ENCODE data around the gene GOLT1A.
A peak's percentile ranks its signal among the peaks of the same experiment; 100 is the strongest.

Gene GOLT1A

DNA sequence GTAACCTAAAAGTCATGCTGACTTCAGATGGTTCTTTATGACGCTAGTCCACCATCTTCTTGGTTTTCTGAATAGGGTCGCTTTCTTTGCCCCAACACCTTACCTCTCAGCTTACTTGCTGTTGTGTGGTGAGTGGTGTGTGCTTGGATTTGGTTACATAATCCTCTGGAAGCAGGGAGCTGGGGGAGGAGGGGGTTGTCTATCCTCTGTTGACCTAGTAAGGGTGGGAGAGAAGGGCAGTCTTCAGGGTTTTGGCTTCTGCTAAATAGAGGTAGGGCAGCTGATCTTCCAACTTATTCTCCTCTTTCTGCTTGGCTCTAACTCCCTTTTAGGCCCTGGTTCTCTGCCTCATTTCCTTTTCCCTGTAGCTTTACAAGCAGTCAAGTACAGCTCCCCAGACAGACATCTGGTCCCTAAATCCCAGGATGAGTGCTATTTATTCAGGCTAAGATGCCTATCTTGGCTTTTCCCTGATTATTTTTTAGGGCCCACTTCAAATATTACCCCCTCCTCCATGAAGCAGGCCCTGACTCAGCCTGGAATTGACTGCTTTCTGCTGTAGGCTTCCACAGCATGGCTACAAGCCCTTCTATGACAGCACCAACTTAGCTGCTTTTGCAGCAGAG is 41.3 kb downstream of the GOLT1A start:
- H3K27ac Mint-ChIP-seq, result no peak overlapping the region
- H3K4me1 Mint-ChIP-seq, result no peaks in the 10 kb centered on the region
- no peak overlapping the region for H3K4me3 Mint-ChIP-seq

DNA sequence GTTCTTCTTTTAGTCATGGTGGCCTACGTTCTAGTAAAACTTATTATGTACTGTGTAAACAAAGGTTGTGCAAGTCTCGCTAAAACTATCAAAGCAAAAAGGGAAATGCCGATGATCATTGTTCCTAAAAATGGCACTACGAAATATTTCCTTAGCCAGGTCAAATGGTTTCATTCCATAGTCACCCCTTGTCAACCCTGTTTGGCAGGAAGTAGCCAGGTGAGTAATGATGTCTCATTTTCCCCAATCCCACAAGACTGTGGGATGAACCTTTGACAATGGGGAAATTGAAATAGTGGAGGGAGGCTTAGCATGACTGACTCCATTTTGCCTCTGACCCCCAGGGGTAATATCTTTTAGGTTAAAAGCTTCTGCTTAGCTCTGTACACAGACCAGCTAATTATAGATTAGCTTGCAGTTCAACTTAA is 42.0 kb downstream of the GOLT1A start:
- ATAC-seq, result no peak
- Mint-ChIP-seq H3K27me3 (no peaks in the 10 kb centered on the region), H3K9me3 (peaks cover 11% of the 10 kb centered on the region), H3K27ac (no peak overlapping the region), H3K4me3 (no peak overlapping the region), H3K4me1 (no peaks in the 10 kb centered on the region), H3K36me3 (no peaks in the 10 kb centered on the region)

More for the DNA sequence above, 41.3 kb downstream of the GOLT1A start:
- Mint-ChIP-seq H3K27me3 (no peaks in the 10 kb centered on the region), H3K36me3 (no peaks in the 10 kb centered on the region), H3K9me3 (peaks cover 8% of the 10 kb centered on the region)
- ATAC-seq, result no peak

DNA sequence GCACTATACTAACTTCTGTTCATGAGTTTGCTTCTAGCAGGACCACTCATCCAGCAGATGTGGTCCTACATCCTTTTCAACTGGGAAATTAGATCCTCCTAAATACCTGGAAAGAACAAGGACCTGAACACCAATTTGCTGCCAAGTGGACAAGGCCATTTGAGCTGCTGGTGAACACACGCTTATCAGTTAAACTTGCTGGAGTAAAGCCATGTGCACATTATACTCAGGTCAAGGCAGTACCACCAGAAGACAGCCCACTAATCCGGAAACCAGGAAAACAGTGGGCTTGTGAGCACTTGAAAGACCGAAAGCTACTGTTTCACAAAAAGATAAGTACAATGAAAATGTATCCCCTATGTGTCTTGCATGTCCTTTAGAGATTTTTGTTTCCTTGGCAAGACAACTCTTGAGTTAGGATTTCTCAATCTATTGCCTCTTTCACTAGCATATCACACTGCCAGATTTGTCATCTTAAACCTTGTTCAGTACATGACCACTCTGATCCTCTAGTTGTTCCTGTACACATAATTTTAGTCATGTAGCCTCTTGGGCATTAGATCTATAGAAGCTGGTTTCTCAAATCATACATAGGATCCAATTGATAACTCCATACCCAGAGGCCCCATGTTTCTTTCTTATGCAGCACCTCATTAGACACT is 43.2 kb downstream of the GOLT1A start:
- peaks cover 11% of the 10 kb centered on the region for H3K9me3 Mint-ChIP-seq
- H3K4me1 Mint-ChIP-seq, result no peaks in the 10 kb centered on the region
- no peaks in the 10 kb centered on the region for H3K36me3 Mint-ChIP-seq
- H3K27ac Mint-ChIP-seq, result no peak overlapping the region
- H3K27me3 Mint-ChIP-seq, result peaks cover 10% of the 10 kb centered on the region
- no peak overlapping the region for H3K4me3 Mint-ChIP-seq
- ATAC-seq, result no peak

DNA sequence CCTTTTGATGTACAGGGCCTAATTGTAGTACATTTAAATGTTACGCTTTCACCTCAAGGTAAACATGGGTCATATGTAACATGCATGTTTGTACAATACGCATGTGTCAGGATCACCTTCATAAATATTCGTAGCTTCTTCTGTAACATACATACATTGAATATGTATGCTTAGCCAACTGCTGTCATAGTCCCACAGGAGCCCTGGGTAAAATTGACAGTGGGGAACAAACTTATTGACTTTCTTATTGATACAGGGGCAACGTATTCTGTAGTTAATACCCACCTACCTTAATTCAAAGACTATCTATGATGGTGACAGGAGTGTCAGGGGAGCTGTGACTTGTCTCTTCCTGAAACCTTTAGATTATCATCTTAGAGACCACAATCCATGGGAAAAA is 43.9 kb downstream of the GOLT1A start:
- H3K27me3 Mint-ChIP-seq, result peaks cover 17% of the 10 kb centered on the region
- no peaks in the 10 kb centered on the region for H3K36me3 Mint-ChIP-seq
- H3K4me1 Mint-ChIP-seq, result no peaks in the 10 kb centered on the region
- peaks cover 11% of the 10 kb centered on the region for H3K9me3 Mint-ChIP-seq
- no peak overlapping the region for H3K4me3 Mint-ChIP-seq
- no peak overlapping the region for H3K27ac Mint-ChIP-seq
- ATAC-seq, result no peak

DNA sequence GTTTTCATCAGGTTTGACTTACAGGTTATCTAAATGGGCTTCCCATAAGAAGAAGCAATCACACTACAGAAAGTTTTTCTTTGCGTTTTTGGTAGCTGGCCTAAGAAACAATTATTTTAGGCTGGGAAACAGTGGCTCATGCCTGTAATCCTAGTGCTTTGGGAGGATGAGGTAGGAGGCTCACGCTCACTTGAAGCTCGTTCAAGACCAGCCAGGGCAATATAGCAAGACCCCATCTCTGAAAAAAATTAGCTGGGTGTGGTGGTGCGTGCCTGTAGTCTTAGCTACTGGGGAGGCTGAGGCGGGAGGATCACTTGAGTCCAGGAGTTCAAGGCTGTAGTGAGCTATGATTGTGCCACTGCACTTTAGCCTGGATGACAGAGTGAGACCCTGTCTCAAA is 46.1 kb downstream of the GOLT1A start:
- no peak for ATAC-seq
- H3K27ac Mint-ChIP-seq, result no peak overlapping the region
- H3K27me3 Mint-ChIP-seq, result peaks cover 34% of the 10 kb centered on the region
- H3K9me3 Mint-ChIP-seq, result peaks cover 9% of the 10 kb centered on the region
- H3K36me3 Mint-ChIP-seq, result no peaks in the 10 kb centered on the region
- no peak overlapping the region for H3K4me3 Mint-ChIP-seq
- H3K4me1 Mint-ChIP-seq, result no peaks in the 10 kb centered on the region

DNA sequence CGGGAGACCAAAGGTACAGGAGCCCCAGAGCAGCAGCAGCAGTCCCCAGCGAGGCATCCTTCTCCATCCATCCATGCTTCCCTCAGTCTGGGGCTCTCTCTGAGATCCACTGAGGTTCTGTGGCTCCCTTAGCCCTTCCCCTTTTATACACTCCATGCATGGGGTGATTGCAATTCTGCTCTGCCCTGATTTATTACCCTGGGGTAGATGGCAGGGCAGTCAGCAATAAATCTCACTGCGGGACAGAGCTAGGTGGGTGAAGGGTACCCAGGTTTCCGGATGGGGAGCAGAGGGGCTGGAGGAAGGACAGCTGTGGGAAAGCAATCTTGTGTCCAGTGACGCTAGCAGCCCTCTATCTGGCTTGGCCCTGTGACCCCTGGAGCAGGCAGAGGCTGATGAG is 47.6 kb downstream of the GOLT1A start, which contains the start of gene REN:
REN (minus strand) TSS at position 119 of the 400 bp plus-strand sequence; CDS start at position 75, 44 bp downstream.
- ATAC-seq, result no peak
- Mint-ChIP-seq H3K4me1 (no peaks in the 10 kb centered on the region), H3K4me3 (no peak within 1 kb of the TSS)

DNA sequence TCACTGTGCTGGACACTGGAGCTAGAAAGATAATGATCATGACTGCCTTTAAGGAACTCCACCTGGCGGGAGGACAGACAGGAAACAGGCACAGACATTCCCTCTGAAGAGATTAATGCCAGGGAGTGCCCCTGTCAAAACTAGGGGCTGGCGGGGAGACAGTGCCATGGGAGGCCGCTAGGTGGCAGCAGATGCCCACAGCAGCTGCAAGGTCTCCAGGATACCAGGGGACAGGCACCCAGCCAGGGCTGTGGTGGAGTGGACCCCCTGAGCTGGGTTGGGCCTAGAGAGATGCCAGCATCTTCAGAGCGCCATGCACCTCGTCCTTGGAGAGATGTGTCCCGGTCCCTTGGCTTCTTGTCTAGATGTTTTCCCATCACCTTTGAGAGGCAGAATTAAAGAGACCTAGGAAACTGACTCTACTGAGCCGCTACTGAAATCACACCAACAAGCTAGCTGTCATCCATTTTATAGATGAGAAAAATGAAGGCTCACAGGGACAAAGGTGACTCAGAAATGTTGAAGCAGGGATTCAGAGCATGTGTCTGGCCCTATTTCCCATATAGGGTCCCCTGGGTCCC is 51.2 kb downstream of the GOLT1A start:
- H3K4me3 Mint-ChIP-seq, result no peak overlapping the region
- no peaks in the 10 kb centered on the region for H3K4me1 Mint-ChIP-seq
- peaks cover 73% of the 10 kb centered on the region for H3K27me3 Mint-ChIP-seq
- no peak overlapping the region for H3K27ac Mint-ChIP-seq
- H3K9me3 Mint-ChIP-seq, result peaks cover 2% of the 10 kb centered on the region
- ATAC-seq, result peak; percentile 81
- H3K36me3 Mint-ChIP-seq, result no peaks in the 10 kb centered on the region

More for the DNA sequence above, 47.6 kb downstream of the GOLT1A start, which contains the start of gene REN:
- Mint-ChIP-seq H3K27me3 (peaks cover 43% of the 10 kb centered on the region), H3K36me3 (no peaks in the 10 kb centered on the region), H3K27ac (no peak within 1 kb of the TSS), H3K9me3 (peaks cover 2% of the 10 kb centered on the region)

DNA sequence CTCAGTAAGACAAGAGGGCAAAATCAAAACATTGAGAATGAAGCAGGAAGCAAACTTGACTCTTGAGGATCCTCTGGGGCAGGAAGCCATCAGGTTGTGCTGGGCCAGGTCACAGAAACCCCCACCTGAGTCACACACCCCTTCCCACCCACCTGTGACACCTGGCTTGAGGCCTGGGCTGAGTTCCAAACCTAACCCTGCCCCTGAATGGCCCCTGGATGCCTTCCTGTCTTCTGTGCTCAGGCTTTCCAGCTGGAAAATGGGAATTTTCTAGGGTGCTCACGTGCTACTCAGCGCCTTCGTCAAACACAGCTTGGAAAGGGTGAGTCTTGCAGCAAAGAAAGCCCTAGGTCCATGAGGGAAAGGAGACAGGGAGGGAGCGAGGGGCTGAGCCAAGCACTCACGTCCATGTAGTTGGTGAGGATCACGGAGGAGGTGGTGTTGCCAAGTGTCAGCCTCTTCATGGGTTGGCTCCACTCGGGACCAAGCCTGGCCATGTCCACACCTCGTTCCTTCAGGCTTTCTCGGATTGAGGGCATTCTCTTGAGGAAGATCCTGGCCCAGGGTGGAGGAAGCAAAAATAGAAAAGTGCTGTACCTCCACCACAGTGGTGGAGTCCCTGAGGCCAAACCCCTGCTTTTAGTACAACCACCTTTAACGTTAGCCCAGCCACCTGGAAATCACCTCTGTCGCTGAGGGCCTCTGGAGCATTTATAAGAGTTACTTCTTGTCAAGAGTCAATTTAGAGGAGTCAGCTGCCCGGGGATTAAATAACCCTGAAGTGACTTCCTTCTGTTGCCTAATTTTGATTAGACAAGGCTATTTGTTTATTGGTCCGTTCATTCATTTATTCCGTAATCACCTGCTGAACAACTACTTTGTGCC is 51.9 kb downstream of the GOLT1A start:
- no peak for ATAC-seq
- Mint-ChIP-seq H3K36me3 (no peaks in the 10 kb centered on the region), H3K4me3 (no peak overlapping the region), H3K9me3 (no peaks in the 10 kb centered on the region), H3K4me1 (no peaks in the 10 kb centered on the region), H3K27ac (no peak overlapping the region), H3K27me3 (peaks cover 73% of the 10 kb centered on the region)

DNA sequence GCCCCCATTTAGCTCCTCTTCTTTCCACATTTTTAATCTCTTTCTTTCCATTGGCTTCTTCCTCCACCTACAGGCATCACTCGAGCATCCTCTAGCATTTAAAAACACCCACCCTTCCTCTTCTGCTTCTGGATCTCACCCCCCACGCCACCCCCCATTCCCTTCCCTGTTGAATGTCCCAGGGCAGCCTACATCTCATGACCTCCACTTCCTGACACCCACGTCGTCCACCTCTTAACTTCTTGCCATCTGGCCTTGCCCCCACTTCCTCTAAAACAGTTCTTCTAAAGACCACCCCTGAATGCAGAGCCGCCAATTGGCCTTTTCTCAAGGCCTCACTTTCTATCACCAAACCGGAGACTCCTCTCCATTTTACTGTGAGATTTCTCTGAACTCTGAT is 55.8 kb downstream of the GOLT1A start:
- Mint-ChIP-seq H3K4me3 (no peak overlapping the region), H3K27ac (no peak overlapping the region), H3K27me3 (peaks cover 72% of the 10 kb centered on the region), H3K9me3 (no peaks in the 10 kb centered on the region), H3K4me1 (no peaks in the 10 kb centered on the region), H3K36me3 (no peaks in the 10 kb centered on the region)
- no peak for ATAC-seq

DNA sequence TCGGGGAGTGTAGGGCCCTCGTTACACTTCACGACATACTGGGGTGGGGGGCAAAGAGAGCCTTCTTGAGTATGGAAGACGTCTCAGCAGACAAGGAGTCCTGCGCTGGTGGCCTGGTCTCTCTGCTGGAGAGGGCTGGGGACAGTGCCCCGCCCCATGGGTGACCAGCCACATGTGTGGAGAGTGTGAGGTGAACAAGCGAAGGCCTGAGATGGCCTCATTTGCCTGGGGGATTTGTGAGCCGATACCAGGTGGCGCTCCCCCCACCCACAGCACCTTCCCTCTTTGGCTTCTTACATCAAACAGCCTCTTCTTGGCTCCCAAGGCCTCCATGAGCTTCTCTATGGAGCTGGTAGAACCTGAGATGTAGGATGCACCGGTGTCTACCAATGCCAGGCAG is 57.9 kb downstream of the GOLT1A start:
- Mint-ChIP-seq H3K36me3 (no peaks in the 10 kb centered on the region), H3K4me1 (peaks cover 5% of the 10 kb centered on the region), H3K27ac (no peak overlapping the region), H3K9me3 (no peaks in the 10 kb centered on the region), H3K27me3 (peaks cover 59% of the 10 kb centered on the region), H3K4me3 (no peak overlapping the region)
- no peak for ATAC-seq

DNA sequence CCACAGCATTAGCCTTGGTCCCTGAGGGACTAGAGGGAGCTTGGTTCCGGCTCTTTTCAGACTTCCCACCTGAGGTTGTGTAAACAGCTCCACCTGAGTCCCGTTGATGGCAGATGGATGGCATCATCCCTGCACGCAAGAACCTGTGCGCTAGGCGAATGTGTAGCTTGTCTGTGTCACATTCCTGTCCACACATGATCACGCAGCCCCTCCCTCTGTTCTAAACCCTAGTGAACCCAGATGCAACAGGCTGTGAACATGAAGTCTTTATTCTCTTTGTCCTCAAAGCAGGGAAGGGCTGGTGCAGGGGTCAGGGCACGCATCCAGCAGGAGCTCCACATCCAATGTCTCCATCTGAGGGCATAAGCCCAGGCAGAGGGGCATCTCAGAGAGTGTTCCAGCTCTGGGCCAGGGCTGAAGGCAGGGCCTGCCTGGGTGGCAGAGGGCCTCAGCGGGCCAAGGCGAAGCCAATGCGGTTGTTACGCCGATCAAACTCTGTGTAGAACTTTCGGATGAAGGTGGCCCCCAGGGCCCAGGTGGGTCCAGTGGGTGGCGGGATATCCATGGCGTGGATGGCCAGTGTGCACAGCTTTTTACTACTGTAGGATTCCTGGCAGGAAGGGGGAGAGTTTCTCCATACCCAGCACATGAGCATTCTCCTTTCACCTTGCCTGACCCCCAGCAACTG is 59.1 kb downstream of the GOLT1A start:
- ATAC-seq, result no peak
- Mint-ChIP-seq H3K4me3 (no peak overlapping the region), H3K9me3 (no peaks in the 10 kb centered on the region)

DNA sequence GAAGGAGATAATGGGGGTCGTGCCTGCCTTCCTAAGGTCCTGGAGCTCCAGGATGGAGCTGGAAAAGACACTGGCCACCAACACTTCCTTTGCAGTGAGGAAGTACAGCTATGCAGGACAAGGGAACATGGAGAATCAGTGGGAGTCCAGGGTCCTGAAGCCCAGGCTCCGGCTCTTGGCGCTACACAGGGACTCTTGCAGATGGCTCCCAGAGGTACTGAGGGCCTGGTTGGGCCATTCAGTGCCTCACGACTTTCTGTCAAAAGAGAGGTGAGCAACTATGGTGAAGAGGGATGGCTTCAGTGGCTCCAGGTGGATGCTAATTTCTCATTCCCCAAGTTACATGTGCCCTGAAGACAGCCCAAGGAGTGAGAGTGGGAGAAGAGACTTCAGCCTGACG is 60.1 kb downstream of the GOLT1A start:
- no peaks in the 10 kb centered on the region for H3K9me3 Mint-ChIP-seq
- peaks cover 39% of the 10 kb centered on the region for H3K27me3 Mint-ChIP-seq
- H3K36me3 Mint-ChIP-seq, result no peaks in the 10 kb centered on the region
- H3K4me3 Mint-ChIP-seq, result no peak overlapping the region
- ATAC-seq, result no peak
- H3K27ac Mint-ChIP-seq, result no peak overlapping the region
- H3K4me1 Mint-ChIP-seq, result peaks cover 13% of the 10 kb centered on the region

More for the DNA sequence above, 59.1 kb downstream of the GOLT1A start:
- Mint-ChIP-seq H3K36me3 (no peaks in the 10 kb centered on the region), H3K27me3 (peaks cover 50% of the 10 kb centered on the region), H3K4me1 (peaks cover 5% of the 10 kb centered on the region), H3K27ac (no peak overlapping the region)

DNA sequence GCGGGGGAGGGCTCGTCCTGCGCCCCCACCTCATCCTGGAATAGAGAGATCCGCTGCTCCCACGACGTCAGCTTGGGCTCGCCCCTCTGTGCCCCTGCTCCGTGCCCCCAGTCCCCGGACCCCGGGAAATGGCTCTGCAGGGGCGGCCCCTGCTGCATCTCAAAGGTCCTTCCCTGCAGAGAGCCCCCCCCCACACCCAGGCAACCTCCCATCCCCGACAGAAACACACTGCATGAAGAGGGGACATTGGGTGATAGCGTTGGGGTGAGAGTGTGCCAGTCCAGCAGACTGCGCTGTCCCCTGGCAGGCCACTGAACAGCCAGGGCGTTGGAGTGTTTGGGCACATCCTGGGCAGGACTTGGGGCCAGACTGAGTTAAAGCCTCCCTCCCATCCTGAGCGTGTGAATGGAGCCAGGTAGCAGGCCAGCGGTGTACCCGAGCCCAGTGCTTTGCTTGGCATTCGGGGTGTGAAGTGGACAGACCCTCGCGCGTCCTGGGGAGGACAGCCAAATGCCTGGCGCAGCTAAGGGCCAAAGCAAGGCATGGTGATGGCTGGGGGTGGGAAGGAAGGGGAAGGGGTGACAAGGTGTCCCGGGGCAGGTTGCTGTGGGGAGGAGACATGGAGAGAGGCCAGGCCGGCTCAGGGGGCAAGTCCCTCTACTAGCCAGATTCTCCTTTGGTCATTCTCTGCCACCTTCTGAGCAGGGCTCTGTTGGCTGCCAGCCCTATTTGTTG is 61.3 kb downstream of the GOLT1A start:
- peak overlapping the region; percentile 66 for H3K4me3 Mint-ChIP-seq
- ATAC-seq, result no peak
- peaks cover 33% of the 10 kb centered on the region for H3K27me3 Mint-ChIP-seq

More for the DNA sequence above, 61.3 kb downstream of the GOLT1A start:
- Mint-ChIP-seq H3K9me3 (no peaks in the 10 kb centered on the region), H3K36me3 (no peaks in the 10 kb centered on the region), H3K27ac (no peak overlapping the region), H3K4me1 (peaks cover 16% of the 10 kb centered on the region)
